Neuronal stem cell (in vitro differentiated cells): ENCODE measurements around the gene AJUBA.

ENCODE experiments used
- DNase-seq: peaks from one replicate; pipeline ENCODE4 v3.0.0-alpha.2; 2013; ENCODE audit warnings: low spot score
- H2AFZ ChIP-seq: one replicate; pipeline ENCODE4 v1.6.1; 2013; ENCODE audit warnings: mild to moderate bottlenecking, low read length, inconsistent platforms
- H2AK5ac ChIP-seq: 2 replicates; pipeline ENCODE4 v1.6.1; 2013; ENCODE audit warnings: low read depth, mild to moderate bottlenecking, inconsistent platforms, low read length, moderate library complexity, mixed read lengths
- H2BK120ac ChIP-seq: 2 replicates; pipeline ENCODE4 v1.6.1; 2013; ENCODE audit warnings: low read depth, mild to moderate bottlenecking, inconsistent platforms, low read length, moderate library complexity, mixed read lengths
- H2BK12ac ChIP-seq: one replicate; pipeline ENCODE4 v1.6.1; 2013; ENCODE audit warnings: low read length, inconsistent platforms
- H2BK15ac ChIP-seq: 2 replicates; pipeline ENCODE4 v1.6.1; 2013; ENCODE audit warnings: mild to moderate bottlenecking, low read length, inconsistent platforms, mixed read lengths
- H2BK5ac ChIP-seq: one replicate; pipeline ENCODE4 v1.6.1; 2013; ENCODE audit warnings: inconsistent platforms, mild to moderate bottlenecking, low read length, moderate library complexity
- H3K14ac ChIP-seq: one replicate; pipeline ENCODE4 v1.6.1; 2013; ENCODE audit warnings: low read length, inconsistent platforms
- H3K18ac ChIP-seq: 2 replicates; pipeline ENCODE4 v1.6.1; 2013; ENCODE audit warnings: low read length, inconsistent platforms
- H3K23ac ChIP-seq: 2 replicates; pipeline ENCODE4 v1.6.1; 2013; ENCODE audit warnings: low read depth, mild to moderate bottlenecking, mixed read lengths, low read length, inconsistent platforms; ENCODE audit not compliant: poor library complexity
- H3K27ac ChIP-seq: replicated peaks from 3 replicates; pipeline ENCODE4 v1.5.1; 2013; ENCODE audit warnings: low read length, inconsistent platforms
- H3K27me3 ChIP-seq, 3 experiments: 2 replicates each; pipeline ENCODE4 v1.6.1; 2013; ENCODE audit warnings: low read length in 3 of 3, mild to moderate bottlenecking in 2 of 3, inconsistent platforms in 1 of 3, low read depth in 1 of 3, mixed read lengths in 1 of 3, moderate library complexity in 1 of 3; ENCODE audit not compliant: control insufficient read depth in 3 of 3, insufficient read depth in 3 of 3
- H3K36me3 ChIP-seq, 2 donors: replicated peaks in 1 of 2; 2 replicates each; pipeline ENCODE4 v1.6.1; 2013; ENCODE audit warnings: low read length in 2 of 2; ENCODE audit not compliant: control insufficient read depth in 2 of 2, insufficient read depth in 2 of 2
- H3K4ac ChIP-seq: 2 replicates; pipeline ENCODE4 v1.6.1; 2013; ENCODE audit warnings: inconsistent platforms, mild to moderate bottlenecking, low read length, moderate library complexity
- H3K4me1 ChIP-seq, 2 donors: 1 replicate in 1 of 2; 2 replicates in 1 of 2; pipeline ENCODE4 v1.6.1; 2013; ENCODE audit warnings: low read length in 2 of 2, low read depth in 1 of 2; ENCODE audit not compliant: control insufficient read depth in 2 of 2, insufficient read depth in 1 of 2
- H3K4me2 ChIP-seq: one replicate; pipeline ENCODE4 v1.6.1; 2013; ENCODE audit warnings: mild to moderate bottlenecking, low read length, inconsistent platforms; ENCODE audit not compliant: insufficient read depth, poor library complexity, severe bottlenecking
- H3K4me3 ChIP-seq, 2 donors: 2 replicates each; pipeline ENCODE4 v1.5.1; 2013; ENCODE audit warnings: low read length in 2 of 2, mild to moderate bottlenecking in 2 of 2, inconsistent platforms in 1 of 2, moderate library complexity in 1 of 2
- H3K79me1 ChIP-seq: one replicate; pipeline ENCODE4 v1.6.1; 2013; ENCODE audit warnings: low read depth, mild to moderate bottlenecking, inconsistent platforms, low read length, moderate library complexity
- H3K9ac ChIP-seq: one replicate; pipeline ENCODE4 v1.6.1; 2013; ENCODE audit warnings: mild to moderate bottlenecking, low read depth, low read length, inconsistent platforms; ENCODE audit not compliant: poor library complexity
- H3K9me3 ChIP-seq, 2 donors: replicated peaks in 1 of 2; 2 replicates each; pipeline versions ENCODE3 to v1.6.1; 2013; ENCODE audit warnings: low read length in 2 of 2, mild to moderate bottlenecking in 2 of 2, inconsistent platforms in 1 of 2, low read depth in 1 of 2, mixed read lengths in 1 of 2, moderate library complexity in 1 of 2; ENCODE audit not compliant: control insufficient read depth in 2 of 2, insufficient read depth in 1 of 2
- H4K8ac ChIP-seq: one replicate; pipeline ENCODE4 v1.6.1; 2013; ENCODE audit warnings: low read depth, mild to moderate bottlenecking, inconsistent platforms, low read length, moderate library complexity
- H4K91ac ChIP-seq: one replicate; pipeline ENCODE4 v1.6.1; 2013; ENCODE audit warnings: low read length, low read depth, mild to moderate bottlenecking, inconsistent platforms; ENCODE audit not compliant: poor library complexity
- WGBS, 2 donors: extraction: QIAGEN DNeasy Blood & Tissue Kit; methylation state at CpG; one replicate each; pipeline ENCODE4 v1.1.7; 2013; ENCODE audit warnings: missing lambda C conversion rate in 2 of 2, mixed read lengths in 1 of 2; ENCODE audit not compliant: insufficient read length in 2 of 2, insufficient replicate concordance in 1 of 2; ENCODE audit errors: extremely low coverage in 2 of 2; 5-methylcytosine and 5-hydroxymethylcytosine counted together

The AJUBA gene

GRCh38 chr14:22998329-22999012 lies 16.1 kb upstream of the AJUBA start:
- Histone ChIP-seq H2AFZ (no peak overlapping the region), H3K27me3 (no peaks in the 10 kb centered on the region), H2BK12ac (no peak overlapping the region), H3K23ac (no peak overlapping the region), H3K79me1 (no peaks in the 10 kb centered on the region), H4K91ac (no peak overlapping the region), H2BK15ac (no peak overlapping the region), H3K4me2 (no peak overlapping the region), H3K4me3 (no peak overlapping the region), H2BK5ac (no peak overlapping the region), H3K4ac (no peak overlapping the region), H3K36me3 (peaks cover 1 to 5% of the 10 kb centered on the region in 2 donors), H3K9ac (no peak overlapping the region), H3K14ac (no peak overlapping the region), H2AK5ac (no peak overlapping the region), H3K4me1 (peaks cover 0 to 4% of the 10 kb centered on the region in 2 donors), H3K18ac (peak overlapping the region; percentile 25), H2BK120ac (no peak overlapping the region), H4K8ac (no peak overlapping the region), H3K27ac (no peak overlapping the region), H3K9me3 (no peaks in the 10 kb centered on the region)
- no peak for DNase-seq
- WGBS, 2 donors, result no CpG with 5 or more reads among the region's 16 CpGs

- H4K8ac ChIP-seq, result no peak overlapping the region
- H3K27ac ChIP-seq, result no peak overlapping the region
- H3K36me3 ChIP-seq, result peaks cover 1 to 5% of the 10 kb centered on the region in 2 donors
- no peaks in the 10 kb centered on the region for H3K79me1 ChIP-seq
- no peak overlapping the region for H3K14ac ChIP-seq
- H2BK120ac ChIP-seq, result no peak overlapping the region
- no peak overlapping the region for H2BK5ac ChIP-seq
- H2BK15ac ChIP-seq, result no peak overlapping the region
- H2AK5ac ChIP-seq, result no peak overlapping the region
- H3K27me3 ChIP-seq, result no peaks in the 10 kb centered on the region
- H3K18ac ChIP-seq, result no peak overlapping the region
- no peak overlapping the region for H3K4ac ChIP-seq
- H3K4me2 ChIP-seq, result no peak overlapping the region
- H3K9ac ChIP-seq, result no peak overlapping the region
- no peak overlapping the region for H3K23ac ChIP-seq
- no peak overlapping the region for H2BK12ac ChIP-seq
- no peak for DNase-seq
- no peak overlapping the region for H3K4me3 ChIP-seq
- no peak overlapping the region for H4K91ac ChIP-seq
- no peak overlapping the region for H2AFZ ChIP-seq
- H3K4me1 ChIP-seq, result peaks cover 0 to 4% of the 10 kb centered on the region in 2 donors
- H3K9me3 ChIP-seq, result no peaks in the 10 kb centered on the region
- no CpG with 5 or more reads among the region's 9 CpGs for WGBS, 2 donors
Measured at GRCh38 chr14:22997676-22998323, 15.4 kb upstream of the AJUBA start.

GRCh38 chr14:22996768-22997654 lies 14.7 kb upstream of the AJUBA start:
- H2BK15ac ChIP-seq, result no peak overlapping the region
- peaks cover 0 to 4% of the 10 kb centered on the region in 2 donors for H3K4me1 ChIP-seq
- H3K4me3 ChIP-seq, result no peak overlapping the region
- H3K14ac ChIP-seq, result no peak overlapping the region
- no peak overlapping the region for H3K27ac ChIP-seq
- H2AFZ ChIP-seq, result no peak overlapping the region
- no peak overlapping the region for H2BK5ac ChIP-seq
- no peak overlapping the region for H3K4ac ChIP-seq
- no peak overlapping the region for H3K9ac ChIP-seq
- H3K79me1 ChIP-seq, result no peaks in the 10 kb centered on the region
- no peak overlapping the region for H3K4me2 ChIP-seq
- H3K27me3 ChIP-seq, result no peaks in the 10 kb centered on the region
- no CpG with 5 or more reads among the region's 11 CpGs for WGBS, 2 donors
- H3K23ac ChIP-seq, result no peak overlapping the region
- H3K18ac ChIP-seq, result no peak overlapping the region
- no peak overlapping the region for H2BK12ac ChIP-seq
- H4K8ac ChIP-seq, result no peak overlapping the region
- no peaks in the 10 kb centered on the region for H3K9me3 ChIP-seq
- DNase-seq, result no peak
- H4K91ac ChIP-seq, result no peak overlapping the region
- no peak overlapping the region for H2BK120ac ChIP-seq
- H2AK5ac ChIP-seq, result no peak overlapping the region
- peaks cover 1 to 5% of the 10 kb centered on the region in 2 donors for H3K36me3 ChIP-seq
